Adrenal gland (tissue), 12 donors: ENCODE measurements around the gene DNAJC3. TPM values are rescaled to one million over a fixed set of nuclear protein-coding genes. Genes with fewer than 3 reads are reported as not detected.
"Not testable (repeated sequence)": the region's sequence is repeated elsewhere in the genome, so short reads cannot be mapped to it uniquely, and the experiment has no call there.

Source experiments
- DNase-seq, 7 donors: peaks; one replicate each; pipeline ENCODE4 v3.0.0-alpha.2; 2019 to 2020
- H3K27ac ChIP-seq, 5 donors: fragments of 200-600 bp; sonication (generic) in 4 of 5; 1 replicate in 3 of 5; 2 replicates in 2 of 5; pipeline versions ENCODE4 v1.5.1 to v1.8.0; 2016 to 2020; ENCODE audit warnings: mild to moderate bottlenecking in 1 of 5
- H3K27me3 ChIP-seq: fragments of 200-600 bp; 2 replicates; pipeline ENCODE4 v1.8.0; 2021
- H3K36me3 ChIP-seq, 2 donors: fragments of 200-600 bp; replicated peaks in 1 of 2; 1 replicate in 1 of 2; 2 replicates in 1 of 2; pipeline versions ENCODE4 v1.5.1 to v1.8.0; 2018 to 2022
- H3K4me1 ChIP-seq, 2 donors: fragments of 200-600 bp; replicated peaks in 1 of 2; 1 replicate in 1 of 2; 2 replicates in 1 of 2; pipeline versions ENCODE4 v1.5.1 to v1.8.0; 2018 to 2021
- H3K4me3 ChIP-seq, 4 donors: fragments of 200-600 bp; sonication (generic) in 3 of 4; one replicate each; pipeline ENCODE4 v1.5.1; 2016 to 2018
- H3K9me3 ChIP-seq, 3 donors: fragments of 200-600 bp; sonication (generic) in 1 of 3; replicated peaks in 1 of 3; 1 replicate in 2 of 3; 2 replicates in 1 of 3; pipeline versions ENCODE4 v1.5.1 to v1.8.0; 2016 to 2021
- POLR2A ChIP-seq, 2 donors: fragments of 450-650 bp; IDR thresholded peaks; one replicate each; pipeline ENCODE4 v1.6.1; 2017; ENCODE audit warnings: antibody characterized with exemption in 2 of 2, mild to moderate bottlenecking in 2 of 2, moderate library complexity in 1 of 2
- WGBS, 4 donors: extraction: QIAGEN DNeasy Blood & Tissue Kit in 2 of 4; methylation state at CpG; one replicate each; pipeline versions ENCODE4 v1.1.5 to v1.1.7; 2013 to 2017; 5-methylcytosine and 5-hydroxymethylcytosine counted together
- intact Hi-C, 2 donors: fragments of 100-400 bp; cut with DNase I; formaldehyde crosslinking; loops; one replicate each; pipeline versions ENCODE4 v1.14.1 to v1.15.0; 2022 to 2023
- polyA plus RNA-seq, 3 donors: library from polyadenylated mRNA; stranded (reverse); fragments of 200-250 nt in 2 of 3; fragments of 350-450 nt in 1 of 3; fragmentation: Illumina TruSeq in 1 of 3; extraction: RNeasy Lipid Tissue Mini Kit (QIAGEN cat#74804) in 1 of 3; gene quantifications; one replicate each; pipeline ENCODE4 v1.2.3, GENCODE V29; 2013 to 2014
- total RNA-seq, 9 donors: library from RNA; depleted of rRNA in 4 of 9; stranded (reverse); fragments of >200 nt in 4 of 9; fragments of 120-200 nt in 1 of 9; fragmentation: NEBNext Ultra II Directional in 1 of 9; extraction: Animal tissue kit (Norgen Biotek cat#: 25700) in 1 of 9; gene quantifications; one replicate each; pipeline versions ENCODE4 v1.1.0 to v1.2.4, GENCODE V29; 2013 to 2023
- TF ChIP-seq, protein P1 (sequence below), 6 experiments: fragments of 450-650 bp in 4 of 6; fragments of 200-600 bp in 2 of 6; sonication (generic) in 1 of 6; IDR thresholded peaks; 1 replicate in 5 of 6; 2 replicates in 1 of 6; pipeline versions ENCODE4 v1.5.1 to v1.8.0; 2016 to 2021; ENCODE audit warnings: antibody characterized with exemption in 6 of 6, mild to moderate bottlenecking in 2 of 6, moderate library complexity in 1 of 6
- donor health status: healthy with polysubstance abuse.
- donor health status: Bipolar disorder and iron deficiency.
- donor health status: DM: yes; HTN: yes; CAD: no.
- donor health status: DM: no; HTN: no; CAD: no.
- donor health status: DM: no; HTN: no; CAD: no.
- donor health status: DM: yes; HTN: yes; CAD: no.

The DNAJC3 gene
- total and polyA plus RNA-seq, 12 donors, result 8.7 to 99.0 (median 46.6) TPM

DNA sequence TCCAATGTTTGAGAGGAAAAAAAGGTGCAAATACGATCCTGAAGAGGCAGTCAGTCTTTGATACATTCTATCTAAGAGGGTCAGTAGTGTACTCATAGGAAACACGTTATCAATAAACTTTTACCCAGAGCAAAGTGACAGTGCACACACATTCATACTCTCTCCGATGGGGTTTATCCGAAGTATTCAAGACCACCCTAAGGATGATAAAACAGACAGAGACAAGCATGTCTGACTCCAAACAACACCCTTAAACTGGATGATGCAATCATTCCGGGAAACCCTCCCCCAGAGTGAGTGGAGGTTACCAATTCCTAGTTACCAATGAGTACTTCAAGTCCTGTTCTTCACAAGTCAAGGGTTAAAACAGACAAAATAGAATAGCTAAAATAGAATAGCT lies 79.1 kb downstream of the DNAJC3 start:
- Histone ChIP-seq H3K36me3 (no peaks in the 10 kb centered on the region), H3K27ac (no peak overlapping the region), H3K4me3 (no peak overlapping the region), H3K27me3 (no peaks in the 10 kb centered on the region), H3K4me1 (no peaks in the 10 kb centered on the region), H3K9me3 (no peaks in the 10 kb centered on the region)
- WGBS, 4 donors, result 93 to 99% (median 95%) methylated on average over 5 of the region's 5 CpGs
- DNase-seq, result no peak
- intact Hi-C loops, result no loop called here
- TF ChIP-seq, protein P1, sequence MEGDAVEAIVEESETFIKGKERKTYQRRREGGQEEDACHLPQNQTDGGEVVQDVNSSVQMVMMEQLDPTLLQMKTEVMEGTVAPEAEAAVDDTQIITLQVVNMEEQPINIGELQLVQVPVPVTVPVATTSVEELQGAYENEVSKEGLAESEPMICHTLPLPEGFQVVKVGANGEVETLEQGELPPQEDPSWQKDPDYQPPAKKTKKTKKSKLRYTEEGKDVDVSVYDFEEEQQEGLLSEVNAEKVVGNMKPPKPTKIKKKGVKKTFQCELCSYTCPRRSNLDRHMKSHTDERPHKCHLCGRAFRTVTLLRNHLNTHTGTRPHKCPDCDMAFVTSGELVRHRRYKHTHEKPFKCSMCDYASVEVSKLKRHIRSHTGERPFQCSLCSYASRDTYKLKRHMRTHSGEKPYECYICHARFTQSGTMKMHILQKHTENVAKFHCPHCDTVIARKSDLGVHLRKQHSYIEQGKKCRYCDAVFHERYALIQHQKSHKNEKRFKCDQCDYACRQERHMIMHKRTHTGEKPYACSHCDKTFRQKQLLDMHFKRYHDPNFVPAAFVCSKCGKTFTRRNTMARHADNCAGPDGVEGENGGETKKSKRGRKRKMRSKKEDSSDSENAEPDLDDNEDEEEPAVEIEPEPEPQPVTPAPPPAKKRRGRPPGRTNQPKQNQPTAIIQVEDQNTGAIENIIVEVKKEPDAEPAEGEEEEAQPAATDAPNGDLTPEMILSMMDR (IDR thresholded peaks at IDR 0.05), result no peak
- TF ChIP-seq POLR2A (IDR thresholded peaks at IDR 0.05), result no peak

DNA sequence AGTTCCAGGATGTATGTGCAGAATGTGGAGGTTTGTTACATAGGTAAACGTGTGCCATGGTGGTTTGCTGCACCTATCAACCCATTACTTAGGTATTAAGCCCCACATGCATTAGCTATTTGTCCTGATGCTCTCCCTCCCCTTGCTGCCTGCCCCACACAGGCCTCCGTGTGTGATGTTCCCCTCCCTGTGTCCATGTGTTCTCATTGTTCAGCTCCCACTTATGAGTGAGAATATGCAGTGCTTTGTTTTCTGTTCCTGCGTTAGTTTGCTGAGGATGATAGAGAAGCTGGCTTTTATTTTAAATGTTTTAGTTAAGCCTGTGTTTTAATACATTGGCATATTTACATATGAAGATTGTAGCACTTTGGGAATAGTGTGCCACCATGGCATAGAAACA lies 85.7 kb downstream of the DNAJC3 start:
- H3K4me1 ChIP-seq, H3K27ac ChIP-seq, H3K9me3 ChIP-seq, DNase-seq, intact Hi-C loops, H3K36me3 ChIP-seq, H3K4me3 ChIP-seq, H3K27me3 ChIP-seq: not testable (repeated sequence)
- WGBS, 4 donors, result 84 to 93% (median 88%) methylated on average over 3 of the region's 3 CpGs

DNA sequence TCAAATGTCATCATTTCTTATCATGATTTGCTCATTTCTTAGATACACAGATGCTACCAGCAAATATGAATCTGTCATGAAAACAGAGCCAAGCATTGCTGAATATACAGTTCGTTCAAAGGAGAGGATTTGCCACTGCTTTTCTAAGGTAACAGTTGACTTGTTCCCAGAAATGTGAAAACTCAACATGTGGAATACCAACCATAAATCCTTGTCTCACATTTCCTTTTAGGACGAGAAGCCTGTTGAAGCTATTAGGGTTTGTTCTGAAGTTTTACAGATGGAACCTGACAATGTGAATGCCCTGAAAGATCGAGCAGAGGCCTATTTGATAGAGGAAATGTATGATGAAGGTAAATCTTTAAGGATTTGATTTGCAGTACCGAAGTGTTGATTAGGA lies 86.7 kb downstream of the DNAJC3 start:
- Histone ChIP-seq H3K4me1 (no peaks in the 10 kb centered on the region), H3K27ac (no peak overlapping the region), H3K27me3 (no peaks in the 10 kb centered on the region), H3K9me3 (no peaks in the 10 kb centered on the region), H3K4me3 (no peak overlapping the region), H3K36me3 (no peaks in the 10 kb centered on the region)
- intact Hi-C loops, result no loop called here
- no peak for DNase-seq
- WGBS, 4 donors, result 90 to 93% (median 92%) methylated on average over 4 of the region's 4 CpGs
- TF ChIP-seq POLR2A (IDR thresholded peaks at IDR 0.05), result no peak
- TF ChIP-seq, protein P1 (IDR thresholded peaks at IDR 0.05), result no peak

DNA sequence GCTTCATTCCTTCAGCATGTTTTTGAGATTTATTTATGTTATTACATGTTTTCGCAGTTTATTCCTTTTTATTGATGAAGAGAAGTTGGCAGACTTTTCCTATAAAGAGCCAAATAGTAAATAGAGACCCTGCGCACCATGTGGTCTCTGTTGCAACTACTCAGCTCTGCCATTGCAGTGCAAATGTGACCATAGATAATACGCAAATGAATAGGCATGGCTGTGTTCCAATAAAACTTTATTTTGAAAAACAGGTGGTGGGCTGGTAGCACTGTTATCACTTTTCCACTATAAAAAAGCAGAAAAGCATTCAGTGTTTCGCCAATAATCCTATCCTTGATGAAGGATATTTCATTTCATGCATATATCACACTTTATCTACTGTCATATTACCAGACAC lies 95.0 kb downstream of the DNAJC3 start:
- no peaks in the 10 kb centered on the region for H3K36me3 ChIP-seq

DNA sequence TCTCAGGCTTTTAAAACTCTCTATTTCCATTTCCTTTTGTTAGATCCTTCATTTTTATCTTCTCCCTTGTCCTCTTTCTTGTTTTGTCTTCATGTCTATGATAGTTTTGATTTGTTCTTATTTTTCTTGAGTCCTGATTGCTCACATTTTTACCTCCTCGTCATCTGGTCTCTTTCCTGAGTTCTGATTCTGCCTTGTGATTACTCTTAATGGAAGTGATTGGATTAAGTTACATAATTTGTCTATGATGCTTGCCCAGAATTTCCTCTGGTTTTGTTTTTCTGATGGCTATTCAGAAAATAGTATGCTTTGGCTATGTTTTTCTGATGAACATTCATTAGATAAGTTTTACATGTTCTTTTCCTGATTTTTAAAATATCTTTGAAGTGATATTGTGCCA lies 102.6 kb downstream of the DNAJC3 start:
- no peaks in the 10 kb centered on the region for H3K27me3 ChIP-seq
- H3K27ac ChIP-seq, result no peak overlapping the region
- intact Hi-C loops, result no loop called here
- no peak overlapping the region for H3K4me3 ChIP-seq
- H3K9me3 ChIP-seq, result no peaks in the 10 kb centered on the region
- DNase-seq, result no peak
- WGBS, 4 donors, result 86 to 95% (median 89%) methylated on average over 1 of the region's 1 CpG
- H3K4me1 ChIP-seq, result no peaks in the 10 kb centered on the region
- no peak for TF ChIP-seq POLR2A (IDR thresholded peaks at IDR 0.05)
- TF ChIP-seq, protein P1 (IDR thresholded peaks at IDR 0.05), result no peak
- H3K36me3 ChIP-seq, result no peaks in the 10 kb centered on the region

More for the DNA sequence above, 95.0 kb downstream of the DNAJC3 start:
- H3K27me3 ChIP-seq, result no peaks in the 10 kb centered on the region
- WGBS, 4 donors, result 92 to 97% (median 95%) methylated on average over 4 of the region's 4 CpGs
- H3K9me3 ChIP-seq, result no peaks in the 10 kb centered on the region
- intact Hi-C loops, result no loop called here
- no peak overlapping the region for H3K4me3 ChIP-seq
- no peak for DNase-seq
- no peaks in the 10 kb centered on the region for H3K4me1 ChIP-seq
- TF ChIP-seq, protein P1 (IDR thresholded peaks at IDR 0.05), result no peak
- TF ChIP-seq POLR2A (IDR thresholded peaks at IDR 0.05), result no peak
- no peak overlapping the region for H3K27ac ChIP-seq
